ENCODE results near the gene GEMIN2. TPM values are rescaled to one million over a fixed set of nuclear protein-coding genes. Genes with fewer than 3 reads are reported as not detected.
"Not testable (repeated sequence)": the region's sequence is repeated elsewhere in the genome, so short reads cannot be mapped to it uniquely, and the experiment has no call there.

The GEMIN2 gene
- total and polyA plus RNA-seq, 2 donors from 2014 or later, result 13.8 to 17.2 TPM

- no peak for FAIRE-seq
- peaks cover 0 to 25% (median 3%) of the 10 kb centered on the region in 3 donors for H3K36me3 ChIP-seq (ENCODE audit: control insufficient read depth in 2 of 3, insufficient read depth in 3 of 3, low read length in 3 of 3)
- H3K4me1 ChIP-seq (ENCODE audit: control insufficient read depth in 2 of 3, insufficient read depth in 2 of 3, low read depth in 1 of 3, low read length in 3 of 3), result no peaks in the 10 kb centered on the region
- no peak overlapping the region for H3K27ac ChIP-seq (ENCODE audit: low read depth in 2 of 2, low read length in 2 of 2)
- H3K4me3 ChIP-seq (ENCODE audit: low read length in 3 of 3), result no peak overlapping the region
- no peak for DNase-seq
- TF ChIP-seq CTCF (IDR thresholded peaks at IDR 0.05; ENCODE audit: borderline replicate concordance, extremely low read depth, insufficient read depth), result no peak
- no peak overlapping the region for H3K9ac ChIP-seq (ENCODE audit: low read length in 3 of 3)
- H3K9me3 ChIP-seq (ENCODE audit: control insufficient read depth in 2 of 3, insufficient read depth in 1 of 3, low read length in 3 of 3), result no peaks in the 10 kb centered on the region
- intact Hi-C loops (cut with DNase I), result no loop called here
- H3K27me3 ChIP-seq (ENCODE audit: control insufficient read depth, insufficient read depth, low read length), result no peaks in the 10 kb centered on the region
These were observed 8.4 kb downstream of the GEMIN2 start for GRCh38 chr14:39122330-39123138.

GRCh38 chr14:39137835-39138234, 23.7 kb downstream of the GEMIN2 start:
- H3K27ac ChIP-seq (ENCODE audit: low read depth in 2 of 2, low read length in 2 of 2); DNase-seq; H3K9ac ChIP-seq (ENCODE audit: low read length in 3 of 3); H3K36me3 ChIP-seq (ENCODE audit: control insufficient read depth in 2 of 3, insufficient read depth in 3 of 3, low read length in 3 of 3); H3K9me3 ChIP-seq (ENCODE audit: control insufficient read depth in 2 of 3, insufficient read depth in 1 of 3, low read length in 3 of 3); intact Hi-C loops (cut with DNase I); H3K27me3 ChIP-seq (ENCODE audit: control insufficient read depth, insufficient read depth, low read length); FAIRE-seq; H3K4me1 ChIP-seq (ENCODE audit: control insufficient read depth in 2 of 3, insufficient read depth in 2 of 3, low read depth in 1 of 3, low read length in 3 of 3); H3K4me3 ChIP-seq (ENCODE audit: low read length in 3 of 3): not testable (repeated sequence)

GRCh38 chr14:39138440-39138839, 24.3 kb downstream of the GEMIN2 start:
- no peak overlapping the region for H3K4me3 ChIP-seq (ENCODE audit: low read length in 3 of 3)
- no peaks in the 10 kb centered on the region for H3K4me1 ChIP-seq (ENCODE audit: control insufficient read depth in 2 of 3, insufficient read depth in 2 of 3, low read depth in 1 of 3, low read length in 3 of 3)
- no peak overlapping the region for H3K9ac ChIP-seq (ENCODE audit: low read length in 3 of 3)
- no peak for TF ChIP-seq CTCF (IDR thresholded peaks at IDR 0.05; ENCODE audit: borderline replicate concordance, extremely low read depth, insufficient read depth)
- H3K36me3 ChIP-seq (ENCODE audit: control insufficient read depth in 2 of 3, insufficient read depth in 3 of 3, low read length in 3 of 3), result peaks cover 0 to 4% (median 0%) of the 10 kb centered on the region in 3 donors
- no peaks in the 10 kb centered on the region for H3K9me3 ChIP-seq (ENCODE audit: control insufficient read depth in 2 of 3, insufficient read depth in 1 of 3, low read length in 3 of 3)
- no peaks in the 10 kb centered on the region for H3K27me3 ChIP-seq (ENCODE audit: control insufficient read depth, insufficient read depth, low read length)
- H3K27ac ChIP-seq (ENCODE audit: low read depth in 2 of 2, low read length in 2 of 2), result no peak overlapping the region
- FAIRE-seq (no peak), DNase-seq (peak in 1 of 5 donors; percentile 23)
- intact Hi-C loops (cut with DNase I), result no loop called here

- Histone ChIP-seq H3K36me3 (ENCODE audit: control insufficient read depth in 2 of 3, insufficient read depth in 3 of 3, low read length in 3 of 3) (peaks cover 0 to 4% (median 0%) of the 10 kb centered on the region in 3 donors), H3K4me3 (ENCODE audit: low read length in 3 of 3) (no peak overlapping the region), H3K9me3 (ENCODE audit: control insufficient read depth in 2 of 3, insufficient read depth in 1 of 3, low read length in 3 of 3) (no peaks in the 10 kb centered on the region), H3K27me3 (ENCODE audit: control insufficient read depth, insufficient read depth, low read length) (no peaks in the 10 kb centered on the region), H3K9ac (ENCODE audit: low read length in 3 of 3) (no peak overlapping the region), H3K4me1 (ENCODE audit: control insufficient read depth in 2 of 3, insufficient read depth in 2 of 3, low read depth in 1 of 3, low read length in 3 of 3) (no peaks in the 10 kb centered on the region), H3K27ac (ENCODE audit: low read depth in 2 of 2, low read length in 2 of 2) (no peak overlapping the region)
- FAIRE-seq (no peak), DNase-seq (no peak)
- intact Hi-C loops (cut with DNase I), result no loop called here
- TF ChIP-seq CTCF (IDR thresholded peaks at IDR 0.05; ENCODE audit: borderline replicate concordance, extremely low read depth, insufficient read depth), result no peak
These were observed 26.0 kb downstream of the GEMIN2 start for GRCh38 chr14:39140170-39140569.

- FAIRE-seq; H3K27ac ChIP-seq (ENCODE audit: low read depth in 2 of 2, low read length in 2 of 2); H3K9ac ChIP-seq (ENCODE audit: low read length in 3 of 3); H3K27me3 ChIP-seq (ENCODE audit: control insufficient read depth, insufficient read depth, low read length); DNase-seq; H3K4me3 ChIP-seq (ENCODE audit: low read length in 3 of 3); intact Hi-C loops (cut with DNase I); H3K9me3 ChIP-seq (ENCODE audit: control insufficient read depth in 2 of 3, insufficient read depth in 1 of 3, low read length in 3 of 3); H3K4me1 ChIP-seq (ENCODE audit: control insufficient read depth in 2 of 3, insufficient read depth in 2 of 3, low read depth in 1 of 3, low read length in 3 of 3); H3K36me3 ChIP-seq (ENCODE audit: control insufficient read depth in 2 of 3, insufficient read depth in 3 of 3, low read length in 3 of 3): not testable (repeated sequence)
These were observed 27.5 kb downstream of the GEMIN2 start for GRCh38 chr14:39141623-39142022.

GRCh38 chr14:39143226-39143625, 29.1 kb downstream of the GEMIN2 start:
- H3K27me3 ChIP-seq (ENCODE audit: control insufficient read depth, insufficient read depth, low read length); H3K27ac ChIP-seq (ENCODE audit: low read depth in 2 of 2, low read length in 2 of 2); H3K9me3 ChIP-seq (ENCODE audit: control insufficient read depth in 2 of 3, insufficient read depth in 1 of 3, low read length in 3 of 3); intact Hi-C loops (cut with DNase I); H3K9ac ChIP-seq (ENCODE audit: low read length in 3 of 3); H3K36me3 ChIP-seq (ENCODE audit: control insufficient read depth in 2 of 3, insufficient read depth in 3 of 3, low read length in 3 of 3); DNase-seq; FAIRE-seq; H3K4me1 ChIP-seq (ENCODE audit: control insufficient read depth in 2 of 3, insufficient read depth in 2 of 3, low read depth in 1 of 3, low read length in 3 of 3); H3K4me3 ChIP-seq (ENCODE audit: low read length in 3 of 3): not testable (repeated sequence)

All from kidney (tissue), 14 donors.